Measurements from ENCODE around the gene ENO1.

Gene ENO1

DNA sequence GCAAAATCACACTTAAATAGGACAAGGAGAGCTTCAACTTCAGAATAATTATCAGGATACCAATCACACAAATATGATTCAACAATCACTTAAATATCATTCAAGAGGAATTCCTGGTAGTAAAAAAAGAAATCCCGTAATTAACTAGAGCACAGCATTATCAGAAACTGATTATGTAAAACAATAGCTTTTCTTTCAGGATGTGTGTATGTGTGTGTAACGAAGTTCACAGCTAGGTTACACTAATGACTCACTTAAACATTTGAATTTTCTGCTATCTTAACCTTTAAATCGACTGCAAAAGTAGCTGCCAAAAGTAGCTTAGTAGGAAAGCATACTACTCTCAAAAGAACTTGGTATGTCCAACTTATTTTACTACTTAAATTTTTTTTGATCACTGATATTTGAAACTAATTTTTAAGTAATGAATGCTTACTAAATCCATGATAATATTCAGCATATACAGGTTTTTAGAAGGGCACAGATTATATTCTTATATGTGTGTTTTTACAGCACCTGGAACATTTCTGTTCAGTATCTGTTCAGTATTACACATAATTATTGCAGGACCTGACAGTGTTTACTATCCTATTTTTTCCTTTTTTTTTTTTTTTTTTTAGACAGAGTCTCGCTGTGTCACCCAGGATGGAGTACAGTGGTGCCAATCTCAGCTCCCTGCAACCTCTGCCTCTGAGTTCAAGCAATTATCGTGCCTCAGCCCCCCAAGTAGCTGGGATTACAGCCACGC is 65.3 kb downstream of the ENO1 start:
- no peak for DNase-seq (ENCODE audit: low read depth)

DNA sequence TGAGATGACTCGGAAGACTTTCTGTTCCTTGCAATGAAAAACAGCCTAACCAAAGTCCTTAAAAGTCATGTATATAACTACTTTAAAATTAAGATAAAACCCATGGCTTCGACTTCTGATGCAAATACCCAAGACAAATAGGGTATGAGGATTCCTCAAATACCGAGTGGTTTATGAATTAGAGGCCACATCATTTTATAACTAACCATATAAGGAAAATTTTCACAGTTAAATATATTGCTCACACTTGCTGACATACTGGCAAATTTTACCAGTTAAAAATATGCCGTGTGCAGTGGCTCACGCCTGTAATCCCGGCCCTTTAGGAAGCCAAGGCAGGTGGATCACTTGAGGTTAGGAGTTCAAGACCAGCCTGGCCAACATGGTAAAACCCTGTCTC is 66.4 kb downstream of the ENO1 start:
- no peak for DNase-seq (ENCODE audit: low read depth)
